Central memory CD4-positive, alpha-beta T cell (primary cell): ENCODE data around the gene FAM222A.

ENCODE experiments used
- DNase-seq: peaks from one replicate; pipeline ENCODE4 v3.0.0; 2022

FAM222A gene

GRCh38 chr12:109711596-109712461 is 1.8 kb upstream of the FAM222A start:
- DNase-seq: no peak

GRCh38 chr12:109714141-109714912 is 702 bp downstream of the FAM222A start:
- peak; percentile 49 for DNase-seq

GRCh38 chr12:109714913-109715244 is 1.3 kb downstream of the FAM222A start:
- no peak for DNase-seq

- no peak for DNase-seq
These were observed 1.9 kb downstream of the FAM222A start for GRCh38 chr12:109715310-109716091.

- no peak for DNase-seq
These were observed 2.5 kb downstream of the FAM222A start for GRCh38 chr12:109716092-109716479.

GRCh38 chr12:109716512-109717389 is 3.1 kb downstream of the FAM222A start:
- no peak for DNase-seq

- no peak for DNase-seq
These were observed 4.0 kb downstream of the FAM222A start for GRCh38 chr12:109717390-109718357.

GRCh38 chr12:109718390-109718789 is 4.8 kb downstream of the FAM222A start:
- no peak for DNase-seq

GRCh38 chr12:109719123-109720022 is 5.7 kb downstream of the FAM222A start:
- no peak for DNase-seq

GRCh38 chr12:109720152-109720856 is 6.7 kb downstream of the FAM222A start:
- DNase-seq: no peak

GRCh38 chr12:109720857-109721189 is 7.2 kb downstream of the FAM222A start:
- no peak for DNase-seq

GRCh38 chr12:109721276-109721675 is 7.7 kb downstream of the FAM222A start:
- no peak for DNase-seq

GRCh38 chr12:109722022-109722720 is 8.5 kb downstream of the FAM222A start:
- no peak for DNase-seq

GRCh38 chr12:109722721-109723094 is 9.1 kb downstream of the FAM222A start:
- DNase-seq: no peak

GRCh38 chr12:109723311-109723881 is 9.8 kb downstream of the FAM222A start:
- DNase-seq: no peak

- DNase-seq: no peak
These were observed 10.8 kb downstream of the FAM222A start for GRCh38 chr12:109724321-109724892.

- DNase-seq: no peak
These were observed 11.9 kb downstream of the FAM222A start for GRCh38 chr12:109725321-109726105.
